ENCODE results near the gene ZNF341.

GRCh38 chr20:33736962-33737361, 5.2 kb downstream of the ZNF341 start:
- no peak for TF ChIP-seq GATA2 (IDR thresholded peaks at IDR 0.05; ENCODE audit: low read depth, low read length)
- no peak for TF ChIP-seq GATA3 (IDR thresholded peaks at IDR 0.05; ENCODE audit: low read depth, low read length)
